OCI-LY3 (cell line): ENCODE data around the gene KCNN3.

ENCODE experiments used
- H2AFZ ChIP-seq: fragments of 200-600, 300-600 bp; shearing (Covaris generic); 2 replicates; pipeline ENCODE4 v1.6.0; 2014; ENCODE audit warnings: antibody characterized with exemption, low read depth, low read length
- H3K27ac ChIP-seq: fragments of 200-600, 300-600 bp; sonication (generic); 2 replicates; pipeline ENCODE4 v1.5.1; 2014; ENCODE audit warnings: mild to moderate bottlenecking, low read length, moderate library complexity, mixed read lengths
- H3K27me3 ChIP-seq: fragments of 200-600, 300-600 bp; sonication (generic); 2 replicates; pipeline ENCODE4 v1.6.1; 2014; ENCODE audit warnings: low read depth, low read length, mixed read lengths
- H3K36me3 ChIP-seq: fragments of 200-600, 300-600 bp; sonication (generic); replicated peaks from 2 replicates; pipeline ENCODE3; 2014; ENCODE audit warnings: low read depth, low read length, mixed read lengths
- H3K4me1 ChIP-seq: fragments of 300-600, 200-600 bp; sonication (generic); 2 replicates; pipeline ENCODE4 v1.6.1; 2014; ENCODE audit warnings: low read length, mixed read lengths
- H3K4me2 ChIP-seq: fragments of 200-600, 300-600 bp; sonication (generic); 2 replicates; pipeline ENCODE4 v1.6.1; 2014; ENCODE audit warnings: low read length, mixed read lengths
- H3K4me3 ChIP-seq: fragments of 300-600, 200-600 bp; sonication (generic); 2 replicates; pipeline ENCODE4 v1.5.1; 2014; ENCODE audit warnings: antibody characterized with exemption, mild to moderate bottlenecking, low read length, moderate library complexity
- H3K79me2 ChIP-seq: fragments of 300-600, 200-600 bp; shearing (Covaris generic); 2 replicates; pipeline ENCODE4 v1.6.1; 2014; ENCODE audit warnings: mild to moderate bottlenecking, low read length, mixed read lengths
- H3K9ac ChIP-seq: fragments of 300-600, 200-600 bp; shearing (Covaris generic); 2 replicates; pipeline ENCODE4 v1.6.0; 2014; ENCODE audit warnings: mild to moderate bottlenecking, low read length, moderate library complexity
- H3K9me3 ChIP-seq: fragments of 200-600, 300-600 bp; shearing (Covaris generic); 2 replicates; pipeline ENCODE4 v1.6.1; 2014; ENCODE audit warnings: low read length, mixed read lengths; ENCODE audit not compliant: insufficient read depth
- H4K20me1 ChIP-seq: fragments of 200-600, 300-600 bp; sonication (generic); 2 replicates; pipeline ENCODE4 v1.6.1; 2016; ENCODE audit warnings: low read length, mixed read lengths; ENCODE audit not compliant: insufficient read depth
- EZH2phosphoT487 ChIP-seq: fragments of 200-600 bp; shearing (Covaris generic); IDR thresholded peaks from 2 replicates; pipeline ENCODE4 v1.6.1; 2018; ENCODE audit warnings: antibody characterized with exemption, mixed run types, low read depth
- TF ChIP-seq, protein P1 (sequence below): fragments of 200-600, 300-600 bp; sonication (generic); IDR thresholded peaks from 2 replicates; pipeline ENCODE4 v1.5.1; 2014; ENCODE audit warnings: antibody characterized with exemption, low read length, low read depth

The KCNN3 gene

DNA sequence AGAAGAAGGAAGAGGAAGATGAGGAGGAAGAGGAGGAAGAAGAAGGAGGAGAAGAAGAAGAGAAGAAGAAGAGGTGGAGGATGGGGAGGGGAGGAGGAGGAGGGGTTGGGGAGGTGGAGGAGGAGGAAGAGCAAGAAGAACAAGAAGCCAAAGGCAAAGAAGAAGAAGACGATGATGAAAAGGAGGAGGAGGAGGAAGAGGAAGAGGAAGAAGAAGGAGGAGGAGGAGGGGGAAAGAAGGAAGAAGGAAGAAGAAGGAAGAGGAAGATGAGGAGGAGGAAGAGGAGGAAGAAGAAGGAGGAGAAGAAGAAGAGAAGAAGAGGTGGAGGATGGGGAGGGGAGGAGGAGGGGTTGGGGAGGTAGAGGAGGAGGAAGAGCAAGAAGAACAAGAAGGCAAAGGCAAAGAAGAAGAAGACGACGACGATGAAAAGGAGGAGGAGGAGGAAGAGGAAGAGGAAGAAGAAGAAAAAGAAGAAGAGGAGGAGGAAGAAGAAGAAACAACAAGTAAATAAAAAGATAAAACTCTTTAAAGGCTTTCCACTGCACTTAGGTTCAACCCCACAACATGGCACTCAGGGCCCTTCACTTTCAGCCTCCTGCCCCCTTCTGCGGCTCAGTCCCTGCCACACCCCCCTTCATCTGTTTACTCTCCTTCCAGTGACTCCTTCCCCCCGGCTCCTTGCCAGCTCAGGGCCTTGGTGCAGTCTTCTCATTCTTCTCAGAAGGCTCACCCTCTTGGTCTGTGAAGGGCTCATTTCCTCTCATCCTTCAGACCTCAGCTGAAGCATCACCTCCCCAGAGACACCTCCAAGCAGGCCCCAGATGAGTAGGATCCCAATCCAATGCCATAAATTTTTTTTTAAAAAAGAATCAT, 114.0 kb downstream of the KCNN3 start:
- Histone ChIP-seq H3K79me2 (no peaks in the 10 kb centered on the region), H3K27me3 (peaks cover 3% of the 10 kb centered on the region; the same call in 1 of the 2 replicates), H3K9ac (no peak overlapping the region), H3K4me3 (no peak overlapping the region), H3K4me2 (no peak overlapping the region), H3K36me3 (no peaks in the 10 kb centered on the region), H3K27ac (no peak overlapping the region), H3K4me1 (no peaks in the 10 kb centered on the region), H2AFZ (no peak overlapping the region), H3K9me3 (no peaks in the 10 kb centered on the region), H4K20me1 (no peaks in the 10 kb centered on the region)
- TF ChIP-seq EZH2phosphoT487 = no peak
- TF ChIP-seq, protein P1, sequence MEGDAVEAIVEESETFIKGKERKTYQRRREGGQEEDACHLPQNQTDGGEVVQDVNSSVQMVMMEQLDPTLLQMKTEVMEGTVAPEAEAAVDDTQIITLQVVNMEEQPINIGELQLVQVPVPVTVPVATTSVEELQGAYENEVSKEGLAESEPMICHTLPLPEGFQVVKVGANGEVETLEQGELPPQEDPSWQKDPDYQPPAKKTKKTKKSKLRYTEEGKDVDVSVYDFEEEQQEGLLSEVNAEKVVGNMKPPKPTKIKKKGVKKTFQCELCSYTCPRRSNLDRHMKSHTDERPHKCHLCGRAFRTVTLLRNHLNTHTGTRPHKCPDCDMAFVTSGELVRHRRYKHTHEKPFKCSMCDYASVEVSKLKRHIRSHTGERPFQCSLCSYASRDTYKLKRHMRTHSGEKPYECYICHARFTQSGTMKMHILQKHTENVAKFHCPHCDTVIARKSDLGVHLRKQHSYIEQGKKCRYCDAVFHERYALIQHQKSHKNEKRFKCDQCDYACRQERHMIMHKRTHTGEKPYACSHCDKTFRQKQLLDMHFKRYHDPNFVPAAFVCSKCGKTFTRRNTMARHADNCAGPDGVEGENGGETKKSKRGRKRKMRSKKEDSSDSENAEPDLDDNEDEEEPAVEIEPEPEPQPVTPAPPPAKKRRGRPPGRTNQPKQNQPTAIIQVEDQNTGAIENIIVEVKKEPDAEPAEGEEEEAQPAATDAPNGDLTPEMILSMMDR = no peak

DNA sequence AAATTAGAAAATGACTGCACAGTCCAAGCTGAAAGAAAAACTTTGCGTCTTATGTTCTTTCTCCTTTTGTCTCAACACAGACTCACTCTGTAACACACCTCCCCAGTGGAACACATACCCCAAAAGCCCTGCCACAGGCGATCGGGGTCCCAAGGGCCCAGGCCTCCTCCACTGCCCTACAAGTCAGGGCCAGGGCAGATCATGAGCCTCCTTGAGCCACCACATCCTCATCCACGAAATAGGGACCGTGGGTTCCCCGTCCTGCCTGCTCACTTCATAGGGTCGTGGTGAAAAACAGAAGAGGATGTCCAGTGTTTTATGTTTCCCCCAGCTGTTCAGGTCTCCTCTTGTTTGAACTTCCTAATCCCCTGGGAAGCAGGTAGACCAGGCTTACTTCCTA, 116.7 kb downstream of the KCNN3 start:
- H3K27me3 ChIP-seq = peaks cover 14% of the 10 kb centered on the region
- TF ChIP-seq, protein P1 = no peak
- TF ChIP-seq EZH2phosphoT487 = no peak

DNA sequence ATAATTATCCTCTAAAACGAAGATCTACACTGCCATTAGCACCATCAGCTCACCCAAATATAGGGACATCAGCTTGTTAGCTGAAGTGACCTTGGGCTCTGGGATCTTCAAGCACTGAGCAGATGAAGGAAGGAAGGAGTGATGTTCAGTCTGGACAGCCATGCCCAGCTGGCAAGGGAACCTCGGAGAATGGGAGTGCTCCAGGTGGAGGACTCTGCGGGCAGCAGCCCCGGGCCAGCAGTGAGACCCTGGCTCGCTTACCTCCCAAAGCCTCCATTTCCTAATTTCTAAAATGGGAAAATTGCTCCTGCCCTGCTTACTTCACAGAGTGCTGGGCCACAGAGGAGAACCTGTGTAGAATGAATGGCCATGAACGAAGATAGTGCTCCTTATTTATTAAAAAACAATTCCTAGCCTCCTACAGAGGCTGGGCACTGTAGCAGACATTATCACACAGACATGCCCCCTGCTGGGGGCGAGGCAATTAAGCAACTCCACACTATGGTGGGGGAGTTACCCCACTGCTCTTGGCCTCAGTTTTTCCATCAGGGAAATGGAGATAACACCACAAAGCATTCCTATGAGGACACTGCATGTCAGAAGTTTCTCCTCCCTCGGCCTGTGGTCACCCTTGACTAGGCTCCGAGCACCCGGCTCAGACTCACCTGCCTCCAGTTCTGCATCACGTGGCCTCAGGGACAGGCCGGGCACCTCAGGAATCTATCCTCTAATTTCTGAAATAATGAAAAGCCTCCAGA, 117.6 kb downstream of the KCNN3 start:
- H3K9me3 ChIP-seq = no peaks in the 10 kb centered on the region
- no peaks in the 10 kb centered on the region for H3K36me3 ChIP-seq
- no peaks in the 10 kb centered on the region for H4K20me1 ChIP-seq
- H3K79me2 ChIP-seq = no peaks in the 10 kb centered on the region
- peaks cover 23% of the 10 kb centered on the region for H3K27me3 ChIP-seq
- peaks cover 12% of the 10 kb centered on the region for H3K4me1 ChIP-seq
- H3K4me3 ChIP-seq = no peak overlapping the region
- H3K9ac ChIP-seq = no peak overlapping the region
- no peak overlapping the region for H3K27ac ChIP-seq
- H2AFZ ChIP-seq = no peak overlapping the region
- H3K4me2 ChIP-seq = no peak overlapping the region
- TF ChIP-seq, protein P1 = peak; percentile 55
- no peak for TF ChIP-seq EZH2phosphoT487

More for the DNA sequence above, 116.7 kb downstream of the KCNN3 start:
- H3K4me3 ChIP-seq = no peak overlapping the region
- no peak overlapping the region for H3K9ac ChIP-seq
- no peaks in the 10 kb centered on the region for H4K20me1 ChIP-seq
- peaks cover 3% of the 10 kb centered on the region for H3K4me1 ChIP-seq
- H3K27ac ChIP-seq = no peak overlapping the region
- no peaks in the 10 kb centered on the region for H3K36me3 ChIP-seq
- H2AFZ ChIP-seq = no peak overlapping the region
- H3K4me2 ChIP-seq = no peak overlapping the region
- no peaks in the 10 kb centered on the region for H3K79me2 ChIP-seq
- no peaks in the 10 kb centered on the region for H3K9me3 ChIP-seq

DNA sequence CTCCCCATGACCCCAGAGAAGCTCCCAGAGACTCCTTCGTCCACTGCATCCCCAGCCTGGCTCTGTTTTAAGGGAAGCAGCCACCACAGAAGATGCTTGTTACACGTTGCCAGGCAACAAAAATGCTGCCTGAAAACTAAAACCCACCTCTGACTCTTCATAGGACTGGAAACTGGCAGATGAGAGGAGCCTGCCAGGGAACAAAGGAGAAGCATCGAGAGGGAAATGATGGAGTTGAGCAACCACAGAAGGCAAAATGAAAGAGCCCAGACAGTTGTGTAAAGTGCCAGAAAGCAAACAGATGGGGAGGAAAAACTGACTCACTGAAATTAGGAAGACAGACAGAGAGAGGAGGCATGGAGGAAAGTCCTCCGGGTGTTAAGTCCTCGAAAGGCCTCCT, 118.4 kb downstream of the KCNN3 start:
- no peaks in the 10 kb centered on the region for H4K20me1 ChIP-seq
- no peaks in the 10 kb centered on the region for H3K9me3 ChIP-seq
- no peak overlapping the region for H3K27ac ChIP-seq
- no peak overlapping the region for H2AFZ ChIP-seq
- H3K4me2 ChIP-seq = no peak overlapping the region
- no peak overlapping the region for H3K4me3 ChIP-seq
- peaks cover 12% of the 10 kb centered on the region for H3K4me1 ChIP-seq
- no peaks in the 10 kb centered on the region for H3K36me3 ChIP-seq
- peaks cover 31% of the 10 kb centered on the region for H3K27me3 ChIP-seq
- H3K9ac ChIP-seq = no peak overlapping the region
- no peaks in the 10 kb centered on the region for H3K79me2 ChIP-seq
- TF ChIP-seq, protein P1 = no peak
- TF ChIP-seq EZH2phosphoT487 = no peak
